Endothelial cell (in vitro differentiated cells): ENCODE measurements around the gene STOML2. TPM values are rescaled to one million over a fixed set of nuclear protein-coding genes. Genes with fewer than 3 reads are reported as not detected.

ENCODE experiments used
- DNase-seq: peaks from one replicate; pipeline ENCODE4 v3.0.0; 2021; ENCODE audit warnings: low spot score
- H3K27ac Mint-ChIP-seq: one replicate; pipeline ENCODE4 v1.8.0; 2021; ENCODE audit warnings: mixed read lengths, inconsistent platforms; ENCODE audit not compliant: unreplicated experiment
- H3K27me3 Mint-ChIP-seq: one replicate; pipeline ENCODE4 v1.8.0; 2021; ENCODE audit warnings: mild to moderate bottlenecking, moderate library complexity, mixed read lengths, inconsistent platforms; ENCODE audit not compliant: unreplicated experiment
- H3K36me3 Mint-ChIP-seq: one replicate; pipeline ENCODE4 v1.8.0; 2021; ENCODE audit warnings: mild to moderate bottlenecking, low read depth, mixed read lengths, inconsistent platforms; ENCODE audit not compliant: unreplicated experiment
- H3K4me1 Mint-ChIP-seq: one replicate; pipeline ENCODE4 v1.8.0; 2021; ENCODE audit warnings: mild to moderate bottlenecking, mixed read lengths, inconsistent platforms; ENCODE audit not compliant: unreplicated experiment
- H3K4me3 Mint-ChIP-seq: one replicate; pipeline ENCODE4 v1.8.0; 2021; ENCODE audit warnings: mild to moderate bottlenecking, mixed read lengths, inconsistent platforms; ENCODE audit not compliant: unreplicated experiment
- H3K9me3 Mint-ChIP-seq: one replicate; pipeline ENCODE4 v1.8.0; 2021; ENCODE audit warnings: mixed read lengths, inconsistent platforms; ENCODE audit not compliant: unreplicated experiment
- CTCF ChIP-seq: fragments of 200-600 bp; sonication (generic); IDR thresholded peaks from one replicate; pipeline ENCODE4 v1.5.0; 2021; ENCODE audit warnings: antibody characterized with exemption; ENCODE audit not compliant: unreplicated experiment
- total RNA-seq: library from RNA; stranded (reverse); fragmentation: NEBNext Ultra II Directional; extraction: Animal tissue kit (Norgen Biotek cat#: 25700); gene quantifications from one replicate; pipeline ENCODE4 v1.2.1, GENCODE V29; 2021; ENCODE audit not compliant: unreplicated experiment

STOML2 gene
- total RNA-seq, 1 donor from 2014 or later = 108 TPM

- peaks cover 22% of the 10 kb centered on the region for H3K27me3 Mint-ChIP-seq
- H3K36me3 Mint-ChIP-seq = peaks cover 39% of the 10 kb centered on the region
- peaks cover 30% of the 10 kb centered on the region for H3K4me1 Mint-ChIP-seq
- no peak for TF ChIP-seq CTCF
- H3K9me3 Mint-ChIP-seq = no peaks in the 10 kb centered on the region
- DNase-seq = no peak
- H3K4me3 Mint-ChIP-seq = peak overlapping the region; percentile 27
- peak overlapping the region; percentile 72 for H3K27ac Mint-ChIP-seq
Measured at GRCh38 chr9:35105571-35106342, 2.8 kb upstream of the STOML2 start.

- DNase-seq = no peak
- H3K9me3 Mint-ChIP-seq = no peaks in the 10 kb centered on the region
- H3K36me3 Mint-ChIP-seq = peaks cover 44% of the 10 kb centered on the region
- H3K27ac Mint-ChIP-seq = no peak overlapping the region
- H3K27me3 Mint-ChIP-seq = peaks cover 24% of the 10 kb centered on the region
- peaks cover 27% of the 10 kb centered on the region for H3K4me1 Mint-ChIP-seq
- H3K4me3 Mint-ChIP-seq = no peak overlapping the region
- TF ChIP-seq CTCF = no peak
Measured at GRCh38 chr9:35105126-35105525, 2.2 kb upstream of the STOML2 start.

GRCh38 chr9:35104586-35104985, 1.7 kb upstream of the STOML2 start:
- no peak for DNase-seq
- peaks cover 47% of the 10 kb centered on the region for H3K36me3 Mint-ChIP-seq
- H3K9me3 Mint-ChIP-seq = no peaks in the 10 kb centered on the region
- peaks cover 23% of the 10 kb centered on the region for H3K27me3 Mint-ChIP-seq
- peaks cover 26% of the 10 kb centered on the region for H3K4me1 Mint-ChIP-seq
- no peak for TF ChIP-seq CTCF
- H3K4me3 Mint-ChIP-seq = no peak overlapping the region
- H3K27ac Mint-ChIP-seq = peak overlapping the region; percentile 100

DNA sequence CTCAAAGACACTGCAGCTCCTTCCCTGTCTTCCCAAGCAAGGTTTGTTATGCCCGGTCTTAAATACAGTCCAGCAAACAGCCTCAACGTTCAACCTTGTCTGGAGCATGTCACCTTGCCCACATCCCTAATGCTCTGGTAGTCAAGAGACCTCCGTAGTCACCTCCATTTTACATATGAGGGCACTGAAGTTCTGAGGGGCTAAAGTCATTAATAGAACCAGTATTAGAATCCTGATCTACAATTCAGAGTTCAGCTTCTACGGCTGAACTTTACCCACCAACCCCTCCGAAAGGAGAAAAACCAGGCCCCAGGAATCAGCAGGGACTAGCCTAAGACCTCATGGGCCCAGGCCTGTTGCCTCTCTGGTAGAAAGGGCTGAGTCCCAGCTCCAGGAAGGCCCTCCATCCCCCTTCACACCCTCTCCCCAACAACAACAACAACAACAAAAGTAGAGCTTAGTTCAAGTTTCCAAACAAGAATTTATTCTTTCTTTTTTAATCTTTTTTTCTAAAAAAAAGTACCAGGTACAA, 795 bp upstream of the STOML2 start:
- Mint-ChIP-seq H3K27me3 (peaks cover 24% of the 10 kb centered on the region), H3K36me3 (peaks cover 49% of the 10 kb centered on the region), H3K4me1 (peaks cover 26% of the 10 kb centered on the region), H3K4me3 (peak overlapping the region; percentile 97), H3K9me3 (no peaks in the 10 kb centered on the region), H3K27ac (peak overlapping the region; percentile 100)
- no peak for DNase-seq
- no peak for TF ChIP-seq CTCF

- peaks cover 24% of the 10 kb centered on the region for H3K27me3 Mint-ChIP-seq
- H3K9me3 Mint-ChIP-seq = no peaks in the 10 kb centered on the region
Measured at GRCh38 chr9:35102465-35102768, 514 bp downstream of the STOML2 start.

More at GRCh38 chr9:35102465-35102768, 514 bp downstream of the STOML2 start:
- peaks cover 26% of the 10 kb centered on the region for H3K4me1 Mint-ChIP-seq
- TF ChIP-seq CTCF = no peak
- peak overlapping the region; percentile 97 for H3K4me3 Mint-ChIP-seq
- H3K36me3 Mint-ChIP-seq = peaks cover 49% of the 10 kb centered on the region
- peak overlapping the region; percentile 100 for H3K27ac Mint-ChIP-seq
- no peak for DNase-seq
